HepG2 (cell line): ENCODE measurements around the gene ATP6V0A1. TPM values are rescaled to one million over a fixed set of nuclear protein-coding genes. Genes with fewer than 3 reads are reported as not detected.
A peak's percentile ranks its signal among the peaks of the same experiment; 100 is the strongest.

ENCODE experiments used
- AGO1 ChIP-seq: fragments of 200-400 bp; formaldehyde crosslinking; IDR thresholded peaks from 2 replicates; pipeline ENCODE4 v1.6.1; 2017; ENCODE audit warnings: mild to moderate bottlenecking, low read depth, low read length, moderate library complexity; ENCODE audit not compliant: poor library complexity, severe bottlenecking
- ARID2 ChIP-seq: sonication (generic); formaldehyde crosslinking; IDR thresholded peaks from 2 replicates; pipeline ENCODE4 v1.8.1; 2022; ENCODE audit warnings: mild to moderate bottlenecking, missing genetic modification reagents, borderline replicate concordance
- CBX2 ChIP-seq, 2 experiments: fragments of 200-600 bp in 1 of 2; sonication (generic); formaldehyde crosslinking in 1 of 2; IDR thresholded peaks; 2 replicates each; pipeline versions ENCODE4 v1.7.0 to v1.8.1; 2018 to 2022; ENCODE audit warnings: low read depth in 2 of 2, low read length in 1 of 2, mild to moderate bottlenecking in 1 of 2, missing genetic modification reagents in 1 of 2
- FOXM1 ChIP-seq: sonication (generic); formaldehyde crosslinking; IDR thresholded peaks from 2 replicates; pipeline ENCODE4 v1.5.0; 2020; ENCODE audit warnings: missing genetic modification reagents
- IKZF1 ChIP-seq: fragments of 450-650 bp; IDR thresholded peaks from 2 replicates; pipeline ENCODE4 v1.7.1; 2016
- ISX ChIP-seq: sonication (generic); formaldehyde crosslinking; conservative IDR thresholded peaks from 2 replicates; pipeline ENCODE4 v1.5.0; 2020; ENCODE audit warnings: missing genetic modification reagents
- KLF16 ChIP-seq, 2 experiments: sonication (generic) in 1 of 2; formaldehyde crosslinking in 1 of 2; IDR thresholded peaks; 2 replicates each; pipeline versions ENCODE4 v1.6.1 to v1.8.0; 2016 to 2023; ENCODE audit warnings: missing genetic modification reagents in 2 of 2, missing compliant biosample characterization in 1 of 2
- LCORL ChIP-seq, 2 experiments: fragments of 450-650 bp in 1 of 2; sonication (generic) in 1 of 2; formaldehyde crosslinking in 1 of 2; IDR thresholded peaks; 2 replicates each; pipeline versions ENCODE4 v1.5.0 to v1.6.1; 2017 to 2020; ENCODE audit warnings: antibody characterized with exemption in 1 of 2, missing genetic modification reagents in 1 of 2
- MXI1 ChIP-seq: IDR thresholded peaks from 3 replicates; pipeline ENCODE4 v1.6.1; 2012; ENCODE audit warnings: low read depth, low read length, inconsistent platforms, borderline replicate concordance
- MYC ChIP-seq: sonication (generic); formaldehyde crosslinking; IDR thresholded peaks from 2 replicates; pipeline ENCODE4 v1.9.0; 2021; ENCODE audit warnings: missing genetic modification reagents, borderline replicate concordance
- PATZ1 ChIP-seq: sonication (generic); formaldehyde crosslinking; IDR thresholded peaks from 2 replicates; pipeline ENCODE4 v1.4.0; 2020; ENCODE audit warnings: missing genetic modification reagents
- POLR2AphosphoS2 ChIP-seq: IDR thresholded peaks from 2 replicates; pipeline ENCODE4 v1.6.1; 2011; ENCODE audit warnings: low read depth, low read length, improper control_type of control experiment
- STAG1 ChIP-seq: sonication (generic); formaldehyde crosslinking; IDR thresholded peaks from 2 replicates; pipeline ENCODE4 v1.4.0; 2020; ENCODE audit warnings: missing genetic modification reagents
- ZBTB33 ChIP-seq: sonication (generic); formaldehyde crosslinking; IDR thresholded peaks from 2 replicates; pipeline ENCODE4 v1.4.0; 2020; ENCODE audit warnings: missing genetic modification reagents
- ZNF143 ChIP-seq: sonication (generic); formaldehyde crosslinking; IDR thresholded peaks from 2 replicates; pipeline ENCODE4 v1.4.0; 2020; ENCODE audit warnings: missing genetic modification reagents
- ZNF234 ChIP-seq: sonication (generic); formaldehyde crosslinking; conservative IDR thresholded peaks from 2 replicates; pipeline ENCODE4 v1.5.1; 2020; ENCODE audit warnings: mild to moderate bottlenecking, missing genetic modification reagents
- ZNF274 ChIP-seq: sonication (generic); formaldehyde crosslinking; IDR thresholded peaks from 2 replicates; pipeline ENCODE4 v1.5.1; 2020; ENCODE audit warnings: mild to moderate bottlenecking, missing genetic modification reagents
- ZNF362 ChIP-seq: sonication (generic); formaldehyde crosslinking; IDR thresholded peaks from 2 replicates; pipeline ENCODE4 v1.4.0; 2020; ENCODE audit warnings: missing genetic modification reagents, mild to moderate bottlenecking, borderline replicate concordance
- ZNF382 ChIP-seq: sonication (generic); formaldehyde crosslinking; IDR thresholded peaks from 2 replicates; pipeline ENCODE4 v1.5.0; 2020; ENCODE audit warnings: missing genetic modification reagents, mild to moderate bottlenecking, borderline replicate concordance
- ZNF564 ChIP-seq: sonication (generic); formaldehyde crosslinking; IDR thresholded peaks from 2 replicates; pipeline ENCODE4 v1.8.1; 2023; ENCODE audit warnings: mild to moderate bottlenecking, missing genetic modification reagents
- ZNF766 ChIP-seq: sonication (generic); formaldehyde crosslinking; IDR thresholded peaks from 2 replicates; pipeline ENCODE4 v1.5.0; 2020; ENCODE audit warnings: missing genetic modification reagents, borderline replicate concordance
- polyA plus RNA-seq, 8 experiments: library from polyadenylated mRNA; depleted of rRNA in 3 of 8; stranded (reverse) in 7 of 8; unstranded in 1 of 8; fragments of >200 nt; fragmentation: Illumina TruSeq in 4 of 8; extraction: Trizol in 4 of 8; gene quantifications; 2 replicates each; pipeline versions ENCODE4 v1.2.1 to v1.2.3, GENCODE V29; 2011 to 2016; ENCODE audit warnings: low read depth in 4 of 8, missing spikeins in 1 of 8, mixed read lengths in 1 of 8; ENCODE audit not compliant: insufficient read depth in 1 of 8
- total RNA-seq, 5 experiments: library from RNA; depleted of rRNA; stranded (reverse); fragments of >200 nt; fragmentation: Illumina TruSeq; extraction: Trizol; gene quantifications; 2 replicates each; pipeline ENCODE4 v1.2.3, GENCODE V29; 2016; ENCODE audit warnings: low read depth in 1 of 5

ATP6V0A1 gene
- total and polyA plus RNA-seq, 2 of the 13 experiments (the other 11 are each of a cell fraction or from before 2014, with no cell fraction given): 27.9 to 54.1 TPM

- TF ChIP-seq ARID2 (CRISPR knock-in tag): no peak; the same call in 1 of the 2 replicates
- TF ChIP-seq ZNF362: peak; percentile 53; the same call in 1 of the 2 replicates
- no peak for TF ChIP-seq IKZF1
- peak; percentile 90 for TF ChIP-seq AGO1
- peak; percentile 34; the same call in 1 of the 2 replicates for TF ChIP-seq ZBTB33 (CRISPR knock-in tag)
- peak; percentile 81; the same call in 1 of the 2 replicates for TF ChIP-seq MYC (CRISPR knock-in tag)
- peak; percentile 39; the same call in 1 of the 2 replicates for TF ChIP-seq ZNF143 (CRISPR knock-in tag)
- TF ChIP-seq ZNF382 (CRISPR knock-in tag): no peak
- no peak for TF ChIP-seq ISX (CRISPR knock-in tag)
- peak; percentile 85; the same call in 1 of the 3 replicates for TF ChIP-seq MXI1
- TF ChIP-seq KLF16 (CRISPR knock-in tag; IDR thresholded peaks at IDR 0.05): peak in 1 of 2 experiments; percentile 87; a peak in 1 of 4 replicates
- no peak for TF ChIP-seq LCORL (IDR thresholded peaks at IDR 0.05)
- TF ChIP-seq LCORL (CRISPR knock-in tag; IDR thresholded peaks at IDR 0.05): peak; percentile 88
- no peak for TF ChIP-seq ZNF234 (CRISPR knock-in tag)
- peak; percentile 80; the same call in 1 of the 2 replicates for TF ChIP-seq ZNF274 (CRISPR knock-in tag)
- peak; percentile 92 for TF ChIP-seq PATZ1 (CRISPR knock-in tag)
- TF ChIP-seq ZNF564 (CRISPR knock-in tag): peak; percentile 42; the same call in 1 of the 2 replicates
- no peak for TF ChIP-seq FOXM1 (CRISPR knock-in tag)
- no peak for TF ChIP-seq CBX2 (IDR thresholded peaks at IDR 0.05; ENCODE audit: low read depth, low read length)
- TF ChIP-seq CBX2 (CRISPR knock-in tag; IDR thresholded peaks at IDR 0.05; ENCODE audit: low read depth): no peak
- no peak for TF ChIP-seq STAG1 (CRISPR knock-in tag)
- TF ChIP-seq POLR2AphosphoS2: 0 out of 2 replicates have a peak, but pooled peaks have one; percentile 46
- peak; percentile 85 for TF ChIP-seq ZNF766
Observed at GRCh38 chr17:42554250-42555121, 95.8 kb downstream of the ATP6V0A1 start (continued).
